HepG2 (cell line): Measurements from ENCODE around the gene HEXD. TPM values are rescaled to one million over a fixed set of nuclear protein-coding genes. Genes with fewer than 3 reads are reported as not detected.
A peak's percentile ranks its signal among the peaks of the same experiment; 100 is the strongest.

Experiments used
- BHLHE40 ChIP-seq: IDR thresholded peaks from 2 replicates; pipeline ENCODE4 v1.6.1; 2011; ENCODE audit warnings: low read length, improper control_type of control experiment
- DMAP1 ChIP-seq: IDR thresholded peaks from 2 replicates; pipeline ENCODE4 v1.6.1; 2016
- ETV6 ChIP-seq: sonication (generic); formaldehyde crosslinking; conservative IDR thresholded peaks from 2 replicates; pipeline ENCODE4 v1.4.0; 2020; ENCODE audit warnings: missing genetic modification reagents
- GATAD1 ChIP-seq: IDR thresholded peaks from 2 replicates; pipeline ENCODE4 v1.6.1; 2016; ENCODE audit warnings: missing genetic modification reagents, missing compliant biosample characterization
- HDAC1 ChIP-seq: sonication (generic); formaldehyde crosslinking; IDR thresholded peaks from 2 replicates; pipeline ENCODE4 v1.5.1; 2020; ENCODE audit warnings: mild to moderate bottlenecking, missing genetic modification reagents
- KDM3A ChIP-seq: IDR thresholded peaks from 2 replicates; pipeline ENCODE4 v1.6.1; 2018; ENCODE audit warnings: low read depth, missing compliant biosample characterization
- KLF12 ChIP-seq: sonication (generic); formaldehyde crosslinking; IDR thresholded peaks from 2 replicates; pipeline ENCODE4 v1.4.0; 2020; ENCODE audit warnings: missing genetic modification reagents, borderline replicate concordance
- KLF15 ChIP-seq: sonication (generic); formaldehyde crosslinking; IDR thresholded peaks from 2 replicates; pipeline ENCODE4 v1.8.1; 2023; ENCODE audit warnings: borderline replicate concordance, mild to moderate bottlenecking, inconsistent platforms, missing genetic modification reagents, mixed read lengths
- MEF2D ChIP-seq: sonication (generic); formaldehyde crosslinking; IDR thresholded peaks from 2 replicates; pipeline ENCODE4 v1.5.1; 2020; ENCODE audit warnings: mild to moderate bottlenecking, missing genetic modification reagents
- RFXANK ChIP-seq: IDR thresholded peaks from 2 replicates; pipeline ENCODE4 v1.6.1; 2016
- TOPORS ChIP-seq: sonication (generic); formaldehyde crosslinking; IDR thresholded peaks from 2 replicates; pipeline ENCODE4 v1.8.0; 2023; ENCODE audit warnings: mild to moderate bottlenecking, missing genetic modification reagents
- ZFP90 ChIP-seq: sonication (generic); formaldehyde crosslinking; IDR thresholded peaks from 2 replicates; pipeline ENCODE4 v1.8.0; 2022; ENCODE audit warnings: missing genetic modification reagents, mild to moderate bottlenecking, inconsistent platforms, borderline replicate concordance
- ZNF263 ChIP-seq: sonication (generic); formaldehyde crosslinking; IDR thresholded peaks from 2 replicates; pipeline ENCODE4 v1.4.0; 2020; ENCODE audit warnings: missing genetic modification reagents
- ZNF34 ChIP-seq: sonication (generic); formaldehyde crosslinking; IDR thresholded peaks from 2 replicates; pipeline ENCODE4 v1.4.0; 2020; ENCODE audit warnings: mild to moderate bottlenecking, missing genetic modification reagents, borderline replicate concordance
- ZSCAN31 ChIP-seq: sonication (generic); formaldehyde crosslinking; IDR thresholded peaks from 2 replicates; pipeline ENCODE4 v1.5.0; 2020; ENCODE audit warnings: low read depth, mild to moderate bottlenecking, missing genetic modification reagents
- polyA plus RNA-seq, 8 experiments: library from polyadenylated mRNA; depleted of rRNA in 3 of 8; stranded (reverse) in 7 of 8; unstranded in 1 of 8; fragments of >200 nt; fragmentation: Illumina TruSeq in 4 of 8; extraction: Trizol in 4 of 8; gene quantifications; 2 replicates each; pipeline versions ENCODE4 v1.2.1 to v1.2.3, GENCODE V29; 2011 to 2016; ENCODE audit warnings: low read depth in 4 of 8, missing spikeins in 1 of 8, mixed read lengths in 1 of 8; ENCODE audit not compliant: insufficient read depth in 1 of 8
- total RNA-seq, 5 experiments: library from RNA; depleted of rRNA; stranded (reverse); fragments of >200 nt; fragmentation: Illumina TruSeq; extraction: Trizol; gene quantifications; 2 replicates each; pipeline ENCODE4 v1.2.3, GENCODE V29; 2016; ENCODE audit warnings: low read depth in 1 of 5
- TF ChIP-seq, protein P1 (sequence below): sonication (generic); formaldehyde crosslinking; IDR thresholded peaks from 2 replicates; pipeline ENCODE4 v1.4.0; 2020; ENCODE audit warnings: missing genetic modification reagents
- TF ChIP-seq, protein P2 (sequence below): sonication (generic); formaldehyde crosslinking; IDR thresholded peaks from 2 replicates; pipeline ENCODE4 v1.5.1; 2020; ENCODE audit warnings: mild to moderate bottlenecking, missing genetic modification reagents, borderline replicate concordance
- TF ChIP-seq, protein P3 (sequence below): sonication (generic); formaldehyde crosslinking; IDR thresholded peaks from 2 replicates; pipeline ENCODE4 v1.5.0; 2020; ENCODE audit warnings: mild to moderate bottlenecking, missing genetic modification reagents, moderate library complexity
- TF ChIP-seq, protein P4 (sequence below): sonication (generic); formaldehyde crosslinking; IDR thresholded peaks from 2 replicates; pipeline ENCODE4 v1.4.0; 2020; ENCODE audit warnings: missing genetic modification reagents

Gene HEXD
- total and polyA plus RNA-seq, 2 of the 13 experiments (the other 11 are each of a cell fraction or from before 2014, with no cell fraction given) = 22.3 to 41.8 TPM

DNA sequence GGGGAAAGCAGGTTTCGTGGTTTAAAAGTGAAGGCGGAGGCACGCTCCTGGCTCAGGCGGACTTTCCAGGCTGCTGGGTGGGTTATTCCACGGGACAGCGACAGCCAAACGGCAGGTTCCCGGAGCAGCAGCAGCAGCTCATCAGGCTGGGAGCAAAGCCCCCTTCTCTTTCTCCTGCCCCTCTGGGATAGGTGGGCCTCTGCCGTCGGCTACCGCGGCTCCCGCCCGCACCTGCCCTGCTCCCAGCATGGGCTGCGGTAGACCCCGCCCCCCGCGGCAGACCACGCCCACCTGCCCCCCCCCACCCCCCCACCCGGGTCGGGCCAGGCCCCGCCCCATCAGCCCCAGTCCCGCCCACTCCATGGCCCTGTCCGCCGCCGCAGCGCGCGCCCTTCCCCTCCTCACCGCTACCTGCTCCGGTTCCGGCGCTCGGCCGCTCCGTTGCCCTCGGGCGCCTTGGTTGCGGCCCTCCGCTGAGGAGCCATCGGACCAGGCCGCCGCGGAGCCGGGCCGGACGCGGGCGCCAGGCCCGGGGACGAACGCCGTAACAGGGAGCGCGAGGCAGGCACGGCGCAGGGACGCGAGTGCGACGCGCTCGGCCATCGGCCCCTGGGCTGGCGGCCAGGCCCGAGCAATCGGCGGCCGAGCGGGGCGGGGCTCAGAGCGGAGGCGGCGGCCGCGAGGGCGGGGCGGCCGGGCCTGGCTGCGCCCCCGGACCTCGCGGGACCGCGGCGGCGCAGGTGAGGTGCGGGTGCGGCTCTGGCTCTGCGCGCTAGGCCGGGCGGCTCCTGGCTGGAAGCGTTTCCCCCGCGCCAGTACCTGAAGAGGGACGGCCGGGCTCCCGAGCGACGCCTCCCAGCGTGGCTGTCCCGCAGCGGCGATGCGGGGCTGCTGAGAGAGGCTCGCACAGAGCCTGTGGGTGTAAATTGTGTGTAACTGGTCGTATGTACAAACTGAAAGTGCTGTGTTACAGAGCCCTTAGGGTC is at the start of gene HEXD, which contains the start of gene OGFOD3 (continued):
- TF ChIP-seq ZFP90 = no peak
- no peak for TF ChIP-seq RFXANK (CRISPR knock-in tag)
- TF ChIP-seq, protein P1, sequence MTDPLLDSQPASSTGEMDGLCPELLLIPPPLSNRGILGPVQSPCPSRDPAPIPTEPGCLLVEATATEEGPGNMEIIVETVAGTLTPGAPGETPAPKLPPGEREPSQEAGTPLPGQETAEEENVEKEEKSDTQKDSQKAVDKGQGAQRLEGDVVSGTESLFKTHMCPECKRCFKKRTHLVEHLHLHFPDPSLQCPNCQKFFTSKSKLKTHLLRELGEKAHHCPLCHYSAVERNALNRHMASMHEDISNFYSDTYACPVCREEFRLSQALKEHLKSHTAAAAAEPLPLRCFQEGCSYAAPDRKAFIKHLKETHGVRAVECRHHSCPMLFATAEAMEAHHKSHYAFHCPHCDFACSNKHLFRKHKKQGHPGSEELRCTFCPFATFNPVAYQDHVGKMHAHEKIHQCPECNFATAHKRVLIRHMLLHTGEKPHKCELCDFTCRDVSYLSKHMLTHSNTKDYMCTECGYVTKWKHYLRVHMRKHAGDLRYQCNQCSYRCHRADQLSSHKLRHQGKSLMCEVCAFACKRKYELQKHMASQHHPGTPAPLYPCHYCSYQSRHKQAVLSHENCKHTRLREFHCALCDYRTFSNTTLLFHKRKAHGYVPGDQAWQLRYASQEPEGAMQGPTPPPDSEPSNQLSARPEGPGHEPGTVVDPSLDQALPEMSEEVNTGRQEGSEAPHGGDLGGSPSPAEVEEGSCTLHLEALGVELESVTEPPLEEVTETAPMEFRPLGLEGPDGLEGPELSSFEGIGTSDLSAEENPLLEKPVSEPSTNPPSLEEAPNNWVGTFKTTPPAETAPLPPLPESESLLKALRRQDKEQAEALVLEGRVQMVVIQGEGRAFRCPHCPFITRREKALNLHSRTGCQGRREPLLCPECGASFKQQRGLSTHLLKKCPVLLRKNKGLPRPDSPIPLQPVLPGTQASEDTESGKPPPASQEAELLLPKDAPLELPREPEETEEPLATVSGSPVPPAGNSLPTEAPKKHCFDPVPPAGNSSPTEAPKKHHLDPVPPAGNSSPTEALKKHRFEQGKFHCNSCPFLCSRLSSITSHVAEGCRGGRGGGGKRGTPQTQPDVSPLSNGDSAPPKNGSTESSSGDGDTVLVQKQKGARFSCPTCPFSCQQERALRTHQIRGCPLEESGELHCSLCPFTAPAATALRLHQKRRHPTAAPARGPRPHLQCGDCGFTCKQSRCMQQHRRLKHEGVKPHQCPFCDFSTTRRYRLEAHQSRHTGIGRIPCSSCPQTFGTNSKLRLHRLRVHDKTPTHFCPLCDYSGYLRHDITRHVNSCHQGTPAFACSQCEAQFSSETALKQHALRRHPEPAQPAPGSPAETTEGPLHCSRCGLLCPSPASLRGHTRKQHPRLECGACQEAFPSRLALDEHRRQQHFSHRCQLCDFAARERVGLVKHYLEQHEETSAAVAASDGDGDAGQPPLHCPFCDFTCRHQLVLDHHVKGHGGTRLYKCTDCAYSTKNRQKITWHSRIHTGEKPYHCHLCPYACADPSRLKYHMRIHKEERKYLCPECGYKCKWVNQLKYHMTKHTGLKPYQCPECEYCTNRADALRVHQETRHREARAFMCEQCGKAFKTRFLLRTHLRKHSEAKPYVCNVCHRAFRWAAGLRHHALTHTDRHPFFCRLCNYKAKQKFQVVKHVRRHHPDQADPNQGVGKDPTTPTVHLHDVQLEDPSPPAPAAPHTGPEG (CRISPR knock-in tag) = peak; percentile 95
- peak; percentile 39 for TF ChIP-seq ZSCAN31 (CRISPR knock-in tag)
- peak; percentile 99 for TF ChIP-seq KLF12 (CRISPR knock-in tag)
- TF ChIP-seq HDAC1 (CRISPR knock-in tag) = no peak; the same call in 1 of the 2 replicates
- TF ChIP-seq DMAP1 (CRISPR knock-in tag) = no peak; the same call in 1 of the 2 replicates
- TF ChIP-seq ZNF263 (CRISPR knock-in tag) = no peak
- peak; percentile 85 for TF ChIP-seq GATAD1 (CRISPR knock-in tag)
- no peak for TF ChIP-seq MEF2D (CRISPR knock-in tag)
- TF ChIP-seq, protein P2, sequence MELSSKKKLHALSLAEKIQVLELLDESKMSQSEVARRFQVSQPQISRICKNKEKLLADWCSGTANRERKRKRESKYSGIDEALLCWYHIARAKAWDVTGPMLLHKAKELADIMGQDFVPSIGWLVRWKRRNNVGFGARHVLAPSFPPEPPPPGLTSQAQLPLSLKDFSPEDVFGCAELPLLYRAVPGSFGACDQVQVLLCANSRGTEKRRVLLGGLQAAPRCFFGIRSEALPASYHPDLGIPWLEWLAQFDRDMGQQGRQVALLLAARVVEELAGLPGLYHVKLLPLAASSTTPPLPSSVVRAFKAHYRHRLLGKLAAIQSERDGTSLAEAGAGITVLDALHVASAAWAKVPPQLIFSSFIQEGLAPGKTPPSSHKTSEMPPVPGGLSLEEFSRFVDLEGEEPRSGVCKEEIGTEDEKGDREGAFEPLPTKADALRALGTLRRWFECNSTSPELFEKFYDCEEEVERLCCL (CRISPR knock-in tag) = no peak
- peak; percentile 89 for TF ChIP-seq TOPORS (CRISPR knock-in tag)
- TF ChIP-seq, protein P3, sequence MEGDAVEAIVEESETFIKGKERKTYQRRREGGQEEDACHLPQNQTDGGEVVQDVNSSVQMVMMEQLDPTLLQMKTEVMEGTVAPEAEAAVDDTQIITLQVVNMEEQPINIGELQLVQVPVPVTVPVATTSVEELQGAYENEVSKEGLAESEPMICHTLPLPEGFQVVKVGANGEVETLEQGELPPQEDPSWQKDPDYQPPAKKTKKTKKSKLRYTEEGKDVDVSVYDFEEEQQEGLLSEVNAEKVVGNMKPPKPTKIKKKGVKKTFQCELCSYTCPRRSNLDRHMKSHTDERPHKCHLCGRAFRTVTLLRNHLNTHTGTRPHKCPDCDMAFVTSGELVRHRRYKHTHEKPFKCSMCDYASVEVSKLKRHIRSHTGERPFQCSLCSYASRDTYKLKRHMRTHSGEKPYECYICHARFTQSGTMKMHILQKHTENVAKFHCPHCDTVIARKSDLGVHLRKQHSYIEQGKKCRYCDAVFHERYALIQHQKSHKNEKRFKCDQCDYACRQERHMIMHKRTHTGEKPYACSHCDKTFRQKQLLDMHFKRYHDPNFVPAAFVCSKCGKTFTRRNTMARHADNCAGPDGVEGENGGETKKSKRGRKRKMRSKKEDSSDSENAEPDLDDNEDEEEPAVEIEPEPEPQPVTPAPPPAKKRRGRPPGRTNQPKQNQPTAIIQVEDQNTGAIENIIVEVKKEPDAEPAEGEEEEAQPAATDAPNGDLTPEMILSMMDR (CRISPR knock-in tag) = peak; percentile 18; the same call in 1 of the 2 replicates
- no peak for TF ChIP-seq KLF15
- peak; percentile 91 for TF ChIP-seq ETV6
- TF ChIP-seq BHLHE40 = peak; percentile 53; the same call in 1 of the 2 replicates
- TF ChIP-seq KDM3A (CRISPR knock-in tag) = 0 out of 2 replicates have a peak, but pooled peaks have one; percentile 56
- TF ChIP-seq, protein P4, sequence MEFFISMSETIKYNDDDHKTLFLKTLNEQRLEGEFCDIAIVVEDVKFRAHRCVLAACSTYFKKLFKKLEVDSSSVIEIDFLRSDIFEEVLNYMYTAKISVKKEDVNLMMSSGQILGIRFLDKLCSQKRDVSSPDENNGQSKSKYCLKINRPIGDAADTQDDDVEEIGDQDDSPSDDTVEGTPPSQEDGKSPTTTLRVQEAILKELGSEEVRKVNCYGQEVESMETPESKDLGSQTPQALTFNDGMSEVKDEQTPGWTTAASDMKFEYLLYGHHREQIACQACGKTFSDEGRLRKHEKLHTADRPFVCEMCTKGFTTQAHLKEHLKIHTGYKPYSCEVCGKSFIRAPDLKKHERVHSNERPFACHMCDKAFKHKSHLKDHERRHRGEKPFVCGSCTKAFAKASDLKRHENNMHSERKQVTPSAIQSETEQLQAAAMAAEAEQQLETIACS = peak; percentile 72
- TF ChIP-seq ZNF34 = peak; percentile 84; the same call in 1 of the 2 replicates
